Hematopoietic multipotent progenitor cell (in vitro differentiated cells): ENCODE data around the gene SGF29. TPM values are rescaled to one million over a fixed set of nuclear protein-coding genes. Genes with fewer than 3 reads are reported as not detected.
"Not testable (repeated sequence)": the region's sequence is repeated elsewhere in the genome, so short reads cannot be mapped to it uniquely, and the experiment has no call there.

ENCODE experiments used
- DNase-seq, 3 donors: peaks; one replicate each; pipeline ENCODE4 v3.0.0-alpha.2; 2011 to 2015; ENCODE audit warnings: low read depth in 2 of 3, low spot score in 2 of 3
- total RNA-seq: library from RNA; depleted of rRNA; stranded (reverse); fragments of >200 nt; gene quantifications from one replicate; pipeline ENCODE4 v1.2.3, GENCODE V29; 2012

SGF29 gene
- total RNA-seq, 1 donor: 36.1 TPM

DNA sequence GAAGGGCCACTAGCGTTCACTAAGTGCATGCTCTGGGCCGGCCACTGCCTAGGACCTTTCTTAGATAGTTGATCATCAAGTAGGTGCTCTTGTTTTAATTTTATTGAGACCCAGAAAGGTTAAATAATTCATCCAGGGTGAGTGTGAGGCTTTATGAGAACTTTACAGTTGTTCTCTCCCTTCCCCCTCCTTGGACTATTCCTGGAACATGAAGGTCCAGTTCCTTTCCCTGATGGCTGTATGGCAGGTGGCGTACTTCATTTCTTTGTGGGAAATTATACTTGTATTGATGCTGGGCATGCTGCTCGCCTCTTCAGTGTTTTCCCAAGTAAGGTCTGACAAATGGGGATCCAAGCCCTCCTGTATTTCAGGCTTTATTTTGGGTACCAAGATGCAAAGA is 8.5 kb downstream of the SGF29 start:
- DNase-seq: no peak

DNA sequence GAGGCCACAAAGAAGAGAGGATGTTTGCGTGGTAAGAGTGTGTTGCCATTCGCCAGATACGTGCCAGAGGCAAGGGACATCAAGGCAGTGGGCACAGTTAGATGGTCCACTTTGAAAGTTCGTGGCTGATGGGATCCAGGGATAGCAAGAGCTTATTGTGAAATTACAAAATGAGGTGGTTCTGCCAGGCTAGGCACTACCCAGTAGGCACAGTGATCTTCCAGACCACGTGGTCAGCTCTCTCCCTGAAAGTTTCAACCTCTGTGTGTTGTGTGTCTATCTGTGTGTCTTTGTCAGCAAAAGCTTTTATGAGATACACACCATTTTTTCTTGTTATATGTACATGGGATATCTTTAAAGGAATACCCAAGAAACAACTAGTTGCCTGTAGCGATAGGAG is 9.5 kb downstream of the SGF29 start:
- no peak for DNase-seq

DNA sequence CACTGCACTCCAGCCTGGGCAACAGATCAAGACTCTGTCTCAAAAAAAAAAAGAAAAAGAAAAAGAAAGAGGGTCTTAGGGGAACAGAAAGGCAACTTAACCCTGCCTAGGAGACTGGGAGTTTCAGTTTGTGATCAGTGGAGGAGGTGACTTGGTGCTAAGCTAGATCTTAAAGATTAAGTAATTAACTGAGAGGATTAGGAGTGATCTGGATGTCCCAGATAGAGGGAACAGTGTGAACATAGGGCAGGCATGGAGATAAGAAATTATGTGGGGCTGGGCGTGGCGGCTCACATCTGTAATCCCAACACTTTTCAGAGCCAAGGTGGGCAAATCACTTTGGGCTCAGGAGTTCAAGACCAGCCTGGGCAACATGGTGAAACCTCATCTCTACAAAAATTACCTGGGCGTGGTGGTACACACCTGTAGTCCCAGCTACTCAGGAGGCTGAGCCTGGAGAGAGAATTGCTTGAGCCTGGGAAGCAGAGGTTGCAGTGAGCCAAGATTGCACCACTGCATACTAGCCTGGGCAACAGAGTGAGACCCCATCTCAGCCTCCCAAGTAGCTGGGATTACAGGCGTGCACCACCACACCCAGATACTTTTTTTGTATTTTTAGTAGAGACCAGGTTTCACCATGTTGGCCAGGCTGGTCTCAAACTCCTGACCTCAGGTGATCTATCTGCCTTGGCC is 12.7 kb downstream of the SGF29 start:
- DNase-seq: not testable (repeated sequence)

DNA sequence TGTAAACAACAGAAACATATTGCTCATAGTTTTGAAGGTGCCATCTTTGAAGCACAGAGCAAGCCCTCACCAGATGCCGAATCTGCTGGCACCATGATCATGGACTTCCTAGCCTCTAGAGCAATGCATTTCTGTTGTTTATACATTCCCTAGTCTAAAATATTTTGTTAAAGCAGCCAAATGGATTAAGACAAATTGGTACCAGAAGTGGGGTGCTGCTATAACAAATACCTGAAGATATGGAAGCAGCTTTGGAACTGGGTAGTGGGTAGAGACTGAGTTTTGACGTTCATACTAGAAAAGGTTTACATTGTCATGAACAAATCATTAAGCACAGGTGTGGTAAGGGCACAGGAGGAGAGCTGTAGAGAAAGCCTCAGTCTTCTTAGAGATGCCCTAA is 13.6 kb downstream of the SGF29 start:
- no peak for DNase-seq

DNA sequence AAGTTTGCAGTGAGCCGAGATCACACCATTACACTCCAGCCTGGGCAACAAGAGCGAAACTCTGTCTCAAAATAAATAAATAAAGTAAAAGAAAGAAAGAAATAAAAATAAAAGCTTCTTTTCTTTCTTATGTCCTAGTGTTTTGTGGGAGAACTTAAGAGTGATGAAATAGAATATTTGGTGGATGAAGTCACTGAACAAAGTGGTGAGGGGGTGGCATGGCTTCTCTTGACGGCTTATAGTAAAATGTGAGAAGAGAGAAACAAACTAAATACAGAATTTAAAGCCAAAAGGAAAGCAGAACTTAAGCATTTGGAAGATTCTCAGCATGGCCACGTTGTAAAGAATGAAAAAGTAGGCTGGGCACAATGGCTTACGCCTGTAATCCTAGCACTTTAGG is 15.3 kb downstream of the SGF29 start:
- DNase-seq: no peak

DNA sequence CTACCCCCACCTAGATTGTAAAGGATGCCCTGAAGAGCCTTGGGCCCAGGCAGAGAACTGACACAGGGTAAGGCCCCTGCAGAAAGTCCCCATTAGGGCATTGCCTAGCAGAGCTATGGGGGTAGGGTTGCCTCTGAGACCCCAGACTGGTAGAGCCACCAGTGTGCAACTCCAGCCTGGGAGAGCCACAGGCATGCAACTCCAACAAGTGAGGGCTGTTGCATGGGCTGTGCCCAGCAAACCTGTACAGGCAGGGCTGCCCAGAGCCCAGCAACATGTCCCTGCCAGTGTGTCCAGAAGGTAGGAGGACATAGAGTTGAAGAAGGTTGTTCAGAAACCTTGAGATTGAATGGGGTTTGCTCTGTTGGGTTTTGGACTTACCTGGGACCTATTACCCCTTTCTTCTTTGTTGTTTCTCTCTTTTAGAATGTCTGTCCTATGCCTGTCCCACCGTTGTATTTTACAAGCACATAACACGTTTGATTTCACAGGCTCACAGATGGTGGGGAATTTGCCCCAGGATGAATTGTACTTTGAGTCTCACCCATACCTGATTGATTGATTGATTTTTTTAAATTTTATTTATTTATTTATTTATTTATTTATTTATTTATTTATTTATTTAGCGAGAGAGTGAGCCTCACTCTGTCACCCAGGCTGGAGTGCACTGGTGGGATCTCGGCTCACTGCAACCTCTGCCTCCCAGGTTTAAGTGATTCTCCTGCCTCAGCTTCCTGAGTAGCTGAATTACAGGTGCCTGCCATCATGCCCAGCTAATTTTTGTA is 16.4 kb downstream of the SGF29 start:
- DNase-seq: no peak

DNA sequence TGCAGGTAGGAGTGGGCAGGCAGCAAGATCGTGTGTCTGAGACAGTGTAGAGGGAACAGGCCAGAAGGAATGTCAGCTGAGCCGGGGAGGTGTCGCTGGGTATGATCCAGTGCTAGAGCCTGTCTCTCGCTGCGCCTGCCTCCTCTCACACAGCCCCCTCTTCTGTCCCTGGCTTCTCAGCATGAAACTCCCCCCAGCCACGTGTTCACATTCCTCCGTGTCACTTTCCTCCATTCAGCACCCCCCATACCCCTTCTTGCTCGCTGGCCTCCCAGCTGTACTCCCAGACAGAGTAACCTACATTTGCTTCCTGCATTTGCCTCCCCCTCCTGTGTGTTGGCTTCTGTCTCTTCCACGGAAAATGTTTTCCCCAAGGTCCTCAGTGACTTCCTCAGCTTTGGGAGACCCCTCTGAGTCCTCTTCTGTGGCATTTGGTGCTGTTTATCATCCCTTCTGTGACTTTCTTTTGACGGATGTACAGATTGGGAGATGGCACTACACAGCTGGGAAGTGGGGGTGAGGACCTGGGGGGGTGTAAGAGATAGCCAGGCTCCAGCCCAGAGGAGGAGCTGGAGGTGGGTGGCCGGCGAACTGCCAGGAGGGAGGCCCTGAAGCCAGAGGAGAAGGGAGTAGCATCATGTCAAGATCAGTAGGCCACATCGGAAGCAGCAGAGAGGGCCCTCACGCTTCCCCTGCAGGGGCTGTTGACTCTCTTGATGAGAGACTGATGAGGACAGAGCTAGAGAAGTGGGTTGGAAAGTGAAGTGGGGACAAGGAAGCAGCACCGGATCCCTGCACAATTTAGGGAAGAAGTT is 19.2 kb downstream of the SGF29 start:
- no peak for DNase-seq

DNA sequence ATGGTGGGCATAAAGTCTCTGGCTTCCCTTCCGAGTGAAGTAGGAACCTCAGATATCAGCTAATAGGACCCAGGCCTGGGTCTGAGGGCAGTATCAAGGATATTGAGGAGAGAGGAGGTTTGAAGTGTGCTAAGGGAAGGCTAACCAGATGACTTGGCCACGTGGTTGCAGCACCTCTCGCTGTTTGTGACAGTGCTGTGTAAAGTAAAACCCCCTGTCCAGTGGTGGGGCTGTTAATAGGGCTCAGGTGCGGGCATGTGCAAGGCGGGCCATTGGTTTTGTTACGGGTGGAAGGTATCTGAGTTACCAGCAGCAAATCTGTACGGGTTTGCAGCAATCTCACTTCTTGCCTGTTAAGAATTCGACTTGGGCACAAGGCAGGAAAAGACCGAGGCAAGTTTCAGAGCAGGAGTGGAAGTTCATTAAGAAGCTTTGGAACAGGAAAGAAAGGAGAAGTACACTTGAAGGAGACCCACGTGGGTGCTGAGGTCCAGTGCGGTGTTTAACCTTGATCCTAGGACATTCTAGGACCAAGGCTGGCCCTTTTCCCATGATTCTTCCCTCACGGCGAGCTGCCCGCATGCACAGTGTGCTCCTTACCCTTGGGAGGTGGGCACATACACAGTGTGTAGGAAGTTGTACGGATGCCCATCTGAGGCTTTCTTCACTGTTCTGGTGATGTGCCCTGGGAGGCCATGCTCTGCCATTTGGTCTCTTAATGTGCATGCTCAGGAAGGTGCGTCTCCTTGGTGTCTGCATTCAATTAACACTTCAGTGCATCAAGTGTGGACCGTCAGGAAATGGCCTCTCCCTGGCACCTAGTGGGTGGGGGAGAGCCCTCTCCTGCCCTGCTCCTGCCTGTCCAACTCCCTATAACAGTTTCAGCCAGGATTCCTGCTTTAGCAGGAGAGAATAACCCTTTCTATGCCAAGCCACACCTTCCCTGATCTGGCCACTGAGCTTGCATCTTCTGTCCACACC is 20.3 kb downstream of the SGF29 start:
- no peak for DNase-seq

DNA sequence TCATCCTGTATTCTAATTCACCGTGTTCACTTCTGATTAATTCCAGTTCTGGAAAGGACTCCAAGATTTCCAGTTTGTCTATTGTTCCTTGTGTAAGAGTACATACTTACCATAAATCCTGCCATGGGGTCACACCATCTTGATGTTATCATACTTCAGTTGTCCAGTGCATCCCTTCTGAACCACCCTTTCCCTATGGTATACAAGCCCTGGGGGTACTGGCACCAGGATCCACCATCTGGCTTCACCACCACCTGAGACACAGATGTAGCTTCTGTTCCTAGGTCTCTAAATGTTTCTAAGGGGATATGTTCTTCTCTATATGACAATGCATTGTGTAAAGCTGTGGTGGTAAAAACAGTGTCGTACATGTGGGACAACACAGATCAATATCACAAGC is 21.2 kb downstream of the SGF29 start:
- no peak for DNase-seq

DNA sequence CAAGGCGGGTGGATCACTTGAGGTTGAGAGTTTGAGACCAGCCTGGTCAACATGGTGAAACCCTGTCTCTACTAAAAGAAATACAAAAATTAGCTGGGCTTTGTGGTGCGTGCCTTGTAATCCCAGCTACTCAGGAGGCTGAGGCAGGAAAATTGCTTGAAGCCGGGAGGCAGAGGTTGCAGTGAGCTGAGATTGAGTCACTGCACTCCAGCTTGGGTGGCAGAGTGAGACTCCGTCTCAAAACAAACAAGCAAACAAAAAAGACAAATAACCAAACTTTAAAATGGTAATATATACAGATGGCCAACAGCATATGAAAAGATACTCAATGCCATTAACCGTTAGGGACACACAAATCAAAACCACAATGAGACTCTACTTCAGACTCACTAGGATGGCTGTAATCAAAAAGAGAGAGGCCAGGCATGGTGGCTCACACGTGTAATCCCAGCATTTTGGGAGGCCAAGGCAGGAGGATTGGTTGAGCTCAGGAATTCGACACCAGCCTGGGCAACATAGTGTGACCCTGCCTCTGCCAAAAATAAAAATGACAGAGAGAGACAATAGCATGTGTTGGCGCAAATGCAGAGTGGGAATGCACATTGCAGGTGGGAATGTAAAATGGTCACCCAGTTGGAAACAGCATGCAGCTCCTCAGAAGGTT is 21.9 kb downstream of the SGF29 start:
- DNase-seq: no peak

DNA sequence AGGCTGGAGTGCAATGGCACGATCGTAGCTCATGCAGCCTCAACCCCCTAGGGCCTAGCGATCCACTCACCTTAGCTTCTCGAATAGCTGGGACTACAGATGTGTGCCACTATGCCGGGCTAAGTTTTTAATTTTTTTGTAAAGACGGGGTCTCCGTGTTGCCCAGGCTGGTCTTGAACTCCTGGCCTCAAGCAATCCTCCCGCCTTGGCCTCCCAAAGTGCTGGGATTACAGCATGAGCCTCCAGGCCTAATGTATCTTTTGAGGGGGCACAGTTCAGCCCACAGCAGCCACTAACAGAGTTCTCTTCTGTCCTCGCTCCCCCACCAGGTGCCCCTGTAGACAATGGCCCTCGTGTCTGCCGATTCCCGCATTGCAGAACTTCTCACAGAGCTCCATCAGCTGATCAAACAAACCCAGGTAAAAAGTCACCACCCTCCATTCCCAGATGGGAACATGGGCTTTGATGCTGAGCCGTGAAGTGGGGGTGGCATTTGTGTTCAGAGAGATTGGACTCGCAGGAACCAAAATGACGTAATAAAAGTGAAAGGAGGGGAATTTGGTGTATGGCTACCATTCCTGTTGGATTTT is 27.1 kb downstream of the SGF29 start:
- DNase-seq: no peak

DNA sequence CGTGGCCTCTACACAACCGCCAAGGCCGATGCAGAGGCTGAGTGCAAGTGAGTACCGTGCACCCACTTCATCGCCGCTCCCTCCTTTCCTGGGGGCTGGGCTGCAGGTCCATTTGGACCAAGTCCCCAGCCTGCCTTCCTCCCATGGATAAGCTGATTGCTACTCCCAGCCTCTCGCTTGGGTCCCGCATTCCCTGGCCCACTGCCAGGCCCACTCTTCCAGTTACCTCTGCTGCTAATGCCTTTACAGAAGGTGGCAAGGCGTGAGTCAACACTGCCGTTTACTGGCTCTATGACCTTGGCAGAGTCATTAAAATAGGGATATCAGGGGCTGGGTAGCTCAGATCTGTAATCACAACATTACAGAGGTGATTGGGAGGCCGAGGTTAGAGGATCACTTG is 32.0 kb downstream of the SGF29 start:
- no peak for DNase-seq

DNA sequence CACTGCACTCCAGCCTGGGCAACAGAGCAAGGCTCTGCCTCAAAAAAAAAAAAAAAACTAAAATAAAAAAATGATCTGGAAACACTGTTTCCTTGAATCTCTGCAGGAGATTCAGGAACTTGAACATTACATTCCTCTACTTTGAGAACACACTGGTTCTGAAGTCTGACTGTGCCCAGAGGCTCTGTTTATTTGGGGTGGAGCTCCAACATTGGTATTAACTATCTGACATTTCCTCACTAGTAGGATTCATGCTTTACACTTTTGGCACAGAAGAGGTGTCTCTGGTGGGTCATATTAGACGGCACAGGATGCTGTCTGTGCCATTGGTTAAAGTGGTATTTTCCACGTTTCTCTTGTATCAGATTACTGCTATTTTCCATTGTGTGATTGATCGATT is 32.7 kb downstream of the SGF29 start:
- DNase-seq: no peak

DNA sequence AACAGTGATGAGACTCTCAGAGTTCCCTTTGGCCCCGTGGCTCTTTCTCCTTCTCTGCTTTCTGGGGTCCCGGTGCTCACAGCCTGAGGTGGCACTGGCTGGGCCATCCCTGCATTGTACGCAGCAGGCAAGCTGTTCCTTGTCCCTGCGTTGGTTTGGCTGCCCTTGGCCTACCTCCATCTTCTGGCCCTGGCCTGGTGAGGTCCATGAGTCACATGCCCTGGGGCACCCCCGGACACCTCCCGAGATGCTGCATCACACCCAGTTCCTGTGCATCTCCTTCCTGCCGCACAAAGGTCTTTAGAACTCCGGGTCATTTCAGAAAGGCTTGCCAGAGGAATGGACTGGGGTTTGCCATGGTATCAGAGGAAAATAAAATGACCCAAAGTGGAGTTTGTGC is 33.7 kb downstream of the SGF29 start:
- no peak for DNase-seq

DNA sequence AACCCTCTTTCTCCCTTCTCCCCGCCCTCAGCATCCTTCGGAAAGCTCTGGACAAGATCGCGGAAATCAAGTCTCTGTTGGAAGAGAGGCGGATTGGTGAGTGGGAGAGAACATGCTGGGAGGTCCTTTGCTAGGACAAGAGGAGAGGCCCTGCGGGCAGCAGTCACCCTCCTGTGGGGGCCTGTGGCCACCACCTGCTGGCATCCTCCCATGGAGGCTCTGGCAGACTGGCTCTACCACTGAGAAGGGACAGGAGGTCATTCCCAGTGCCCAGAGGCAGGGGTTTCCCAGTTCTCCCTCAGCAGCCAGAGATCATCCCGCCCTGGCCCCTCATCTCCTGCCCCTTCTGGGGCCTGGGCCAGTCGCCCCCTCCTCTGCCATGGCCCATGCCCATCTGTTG is 35.3 kb downstream of the SGF29 start:
- no peak for DNase-seq

DNA sequence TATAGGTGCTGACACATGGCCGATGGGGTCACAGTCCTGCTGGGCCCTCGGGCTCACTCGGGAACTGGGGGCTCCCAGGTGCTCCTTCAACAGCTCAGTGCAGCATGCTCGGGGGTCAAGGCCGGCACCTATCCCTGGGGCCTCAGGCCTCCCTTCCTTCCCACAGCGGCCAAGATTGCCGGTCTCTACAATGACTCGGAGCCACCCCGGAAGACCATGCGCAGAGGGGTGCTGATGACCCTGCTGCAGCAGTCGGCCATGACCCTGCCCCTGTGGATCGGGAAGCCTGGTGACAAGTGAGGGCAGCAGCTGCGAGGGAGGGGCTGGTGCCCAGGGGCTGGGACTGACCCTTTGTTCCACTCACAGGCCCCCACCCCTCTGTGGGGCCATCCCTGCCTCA is 36.2 kb downstream of the SGF29 start:
- DNase-seq: no peak

DNA sequence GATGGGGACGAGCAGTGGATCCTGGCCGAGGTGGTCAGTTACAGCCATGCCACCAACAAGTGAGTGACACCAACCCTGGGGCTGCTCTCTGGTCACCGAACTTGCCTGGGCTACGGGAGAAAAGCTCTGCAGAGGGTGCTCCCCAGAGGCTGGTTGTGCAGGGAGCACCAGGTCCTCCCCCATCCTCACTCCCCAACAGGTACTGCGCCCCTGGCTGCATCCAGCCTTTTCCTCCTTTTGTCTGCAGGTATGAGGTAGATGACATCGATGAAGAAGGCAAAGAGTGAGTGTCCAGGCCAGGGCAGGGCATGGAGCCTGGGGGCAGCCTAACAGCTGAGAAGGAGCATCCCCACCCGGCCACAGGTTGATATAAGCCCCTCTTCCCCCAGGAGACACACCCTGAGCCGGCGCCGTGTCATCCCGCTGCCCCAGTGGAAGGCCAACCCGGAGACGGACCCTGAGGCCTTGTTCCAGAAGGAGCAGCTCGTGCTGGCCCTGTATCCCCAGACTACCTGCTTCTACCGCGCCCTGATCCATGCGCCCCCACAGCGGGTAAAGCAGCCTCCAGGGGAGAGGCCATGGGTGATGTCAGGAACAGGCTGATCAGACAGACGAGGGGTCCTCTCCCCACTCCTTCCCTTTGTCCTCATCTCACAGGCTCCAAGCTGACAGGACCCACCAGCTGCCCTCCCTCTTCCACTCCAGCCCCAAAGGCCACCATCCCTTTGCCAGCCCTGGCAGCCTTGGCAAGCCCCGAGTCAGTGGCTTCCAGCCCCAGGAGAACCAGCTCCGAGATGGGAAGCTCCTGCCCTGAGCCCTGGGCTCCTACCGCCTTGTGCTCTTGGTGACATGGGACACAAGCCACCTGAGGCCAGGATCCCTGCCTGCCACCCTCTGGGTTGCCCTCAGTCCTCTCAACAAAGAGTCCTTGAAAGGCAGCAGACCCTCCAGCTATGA is 36.9 kb downstream of the SGF29 start:
- no peak for DNase-seq

DNA sequence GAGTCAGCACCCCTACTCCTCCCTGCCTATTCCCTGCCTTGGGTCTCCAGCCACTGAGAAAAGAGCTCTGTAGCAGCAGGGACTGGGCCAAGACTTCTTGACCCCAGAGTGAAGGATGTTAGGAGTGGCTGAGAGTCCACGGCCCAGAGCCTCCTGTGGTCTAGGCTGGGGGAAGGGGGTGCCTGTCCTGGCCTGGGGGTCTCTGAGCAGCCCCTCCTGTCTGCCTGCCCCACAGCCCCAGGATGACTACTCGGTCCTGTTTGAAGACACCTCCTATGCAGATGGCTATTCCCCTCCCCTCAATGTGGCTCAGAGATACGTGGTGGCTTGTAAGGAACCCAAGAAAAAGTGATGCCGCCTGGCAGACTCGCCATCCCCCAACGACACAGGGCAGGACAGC is 37.6 kb downstream of the SGF29 start:
- no peak for DNase-seq
